Measurements from ENCODE around the gene PHLDB3.
"Not testable (repeated sequence)": the region's sequence is repeated elsewhere in the genome, so short reads cannot be mapped to it uniquely, and the experiment has no call there.

The PHLDB3 gene

GRCh38 chr19:43438291-43439031 lies 66.1 kb downstream of the PHLDB3 start:
- no peak for DNase-seq

GRCh38 chr19:43437712-43438111 lies 66.8 kb downstream of the PHLDB3 start:
- DNase-seq = no peak

GRCh38 chr19:43437284-43437683 lies 67.3 kb downstream of the PHLDB3 start:
- DNase-seq = not testable (repeated sequence)

- no peak for DNase-seq
Measured at GRCh38 chr19:43435775-43436174, 68.8 kb downstream of the PHLDB3 start.

- DNase-seq = no peak
Measured at GRCh38 chr19:43433689-43434088, 70.9 kb downstream of the PHLDB3 start.

GRCh38 chr19:43433358-43433673 lies 71.2 kb downstream of the PHLDB3 start:
- DNase-seq = no peak

GRCh38 chr19:43430976-43431375 lies 73.6 kb downstream of the PHLDB3 start:
- DNase-seq = no peak

- DNase-seq = no peak
Measured at GRCh38 chr19:43430142-43430710, 74.3 kb downstream of the PHLDB3 start.

- DNase-seq = no peak
Measured at GRCh38 chr19:43429395-43429794, 75.2 kb downstream of the PHLDB3 start.

- DNase-seq = no peak
Measured at GRCh38 chr19:43425567-43426392, 78.8 kb downstream of the PHLDB3 start.

Data from CD4-positive, alpha-beta T cell treated with Interleukin-17A for 1 hour (primary cell).